GM12892 (cell line): ENCODE measurements around the gene FGA. TPM values are rescaled to one million over a fixed set of nuclear protein-coding genes. Genes with fewer than 3 reads are reported as not detected.

Source experiments
- DNase-seq: peaks from one replicate; pipeline ENCODE4 v3.0.0; 2011; ENCODE audit not compliant: insufficient read length
- FAIRE-seq: peaks from 2 replicates; lab custom pipeline; 2011; peaks lifted over from hg19 to GRCh38; lab: Jason Lieb, UNC
- POLR2A ChIP-seq: IDR thresholded peaks from 2 replicates; pipeline ENCODE4 v1.6.1; 2011; ENCODE audit warnings: low read depth, low read length, control low read depth
- POLR2AphosphoS5 ChIP-seq: IDR thresholded peaks from 2 replicates; pipeline ENCODE4 v1.6.1; 2011; ENCODE audit warnings: low read depth, low read length, control low read depth
- TAF1 ChIP-seq: IDR thresholded peaks from 2 replicates; pipeline ENCODE4 v1.6.1; 2011; ENCODE audit warnings: low read depth, mild to moderate bottlenecking, control low read depth, low read length, borderline replicate concordance
- polyA plus RNA-seq: library from polyadenylated mRNA; unstranded; fragments of >200 nt; gene quantifications from one replicate; pipeline ENCODE4 v1.2.1, GENCODE V29; 2012; ENCODE audit warnings: missing spikeins, inconsistent platforms; ENCODE audit not compliant: missing spikeins

The FGA gene
- polyA plus RNA-seq = not detected

DNA sequence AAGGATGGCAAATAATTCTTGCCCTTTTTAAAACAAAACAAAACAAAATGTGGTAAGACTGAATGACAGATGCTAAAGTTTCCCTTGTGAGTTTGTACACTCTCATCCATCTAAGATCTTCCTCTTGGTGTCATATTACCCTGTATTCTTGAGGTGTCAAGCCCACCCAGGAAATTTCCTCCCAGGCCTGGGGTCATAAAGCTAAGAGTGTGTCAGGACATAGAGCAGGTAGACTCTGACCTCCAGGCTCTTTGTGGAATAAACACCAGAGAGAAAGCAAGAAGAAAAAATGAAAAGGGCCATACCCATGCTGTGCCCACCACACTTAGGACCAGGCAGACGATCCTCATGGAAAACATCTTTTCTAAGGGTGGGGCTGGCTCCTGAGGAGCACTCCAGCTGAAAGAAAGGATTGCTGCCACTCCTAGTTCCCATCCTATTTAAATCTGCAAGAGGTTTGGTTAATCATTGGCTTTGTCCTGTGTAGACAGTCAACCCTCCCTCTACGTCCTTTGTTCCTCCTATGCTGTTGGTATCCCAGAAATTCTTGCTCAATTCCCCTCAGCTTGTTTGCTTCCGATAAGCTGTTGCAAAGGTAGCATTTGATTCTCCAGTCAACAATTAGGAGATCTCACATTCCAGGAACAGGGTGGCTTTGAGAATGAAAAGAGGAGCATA, at the start of gene FGA:
Gene FGA, minus strand, starts transcription at position 414 of the 678 bp plus-strand sequence. Its CDS starts 55 bp downstream, at position 359.
- DNase-seq (no peak), FAIRE-seq (no peak)
- TF ChIP-seq POLR2AphosphoS5 = no peak
- TF ChIP-seq TAF1 = no peak
- TF ChIP-seq POLR2A = no peak

DNA sequence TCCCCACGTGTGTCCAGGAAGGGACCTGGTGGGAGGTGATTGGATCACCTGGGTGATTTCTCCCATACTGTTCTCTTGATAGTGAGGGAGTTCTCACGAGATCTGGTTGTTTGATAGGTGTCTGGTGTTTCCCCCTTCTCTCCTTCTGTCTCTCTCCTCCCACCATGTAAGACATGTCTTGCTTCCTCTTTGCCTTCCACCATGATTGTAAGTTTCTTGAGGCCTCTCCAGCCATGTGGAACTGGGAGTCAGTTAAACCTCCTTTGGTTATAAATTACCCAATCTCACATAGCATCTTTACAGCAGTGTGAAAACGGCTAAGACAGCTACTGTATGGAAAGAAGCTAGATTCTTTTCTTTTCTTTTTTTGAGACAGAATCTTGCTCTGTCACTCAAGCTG, 43.5 kb upstream of the FGA start:
- TF ChIP-seq POLR2A = no peak
- no peak for TF ChIP-seq TAF1
- TF ChIP-seq POLR2AphosphoS5 = no peak
- no peak for DNase-seq
- FAIRE-seq = no peak

- FAIRE-seq (no peak), DNase-seq (no peak)
- TF ChIP-seq POLR2A (no peak), TAF1 (no peak), POLR2AphosphoS5 (no peak)
Observed at GRCh38 chr4:154631828-154632227, 41.3 kb upstream of the FGA start.

DNA sequence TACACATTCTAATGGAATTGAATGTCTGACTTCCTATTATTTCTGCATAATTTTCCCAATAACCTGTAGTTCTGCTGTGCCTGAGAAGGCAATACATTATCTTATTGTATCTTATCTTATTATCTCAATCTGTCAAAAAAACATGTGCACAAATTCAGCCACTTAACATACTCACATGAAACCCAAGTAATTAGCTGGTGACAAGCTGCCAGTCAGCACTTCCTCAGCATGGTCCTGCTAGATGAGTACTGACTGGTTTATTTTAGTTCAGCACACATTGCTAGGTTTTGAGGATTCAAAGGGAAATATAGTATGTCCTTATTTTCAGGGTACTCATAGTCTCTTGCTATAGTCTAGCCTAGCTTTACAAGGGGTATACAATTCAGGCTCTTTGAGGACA, 39.8 kb upstream of the FGA start:
- DNase-seq (no peak), FAIRE-seq (no peak)
- TF ChIP-seq POLR2AphosphoS5 = no peak

GRCh38 chr4:154626793-154627484, 36.4 kb upstream of the FGA start:
- FAIRE-seq (no peak), DNase-seq (peak; percentile 46)
- no peak for TF ChIP-seq POLR2AphosphoS5
- no peak for TF ChIP-seq POLR2A
- no peak for TF ChIP-seq TAF1

GRCh38 chr4:154625971-154626370, 35.4 kb upstream of the FGA start:
- TF ChIP-seq POLR2A (no peak), TAF1 (no peak), POLR2AphosphoS5 (no peak)
- FAIRE-seq (no peak), DNase-seq (no peak)

DNA sequence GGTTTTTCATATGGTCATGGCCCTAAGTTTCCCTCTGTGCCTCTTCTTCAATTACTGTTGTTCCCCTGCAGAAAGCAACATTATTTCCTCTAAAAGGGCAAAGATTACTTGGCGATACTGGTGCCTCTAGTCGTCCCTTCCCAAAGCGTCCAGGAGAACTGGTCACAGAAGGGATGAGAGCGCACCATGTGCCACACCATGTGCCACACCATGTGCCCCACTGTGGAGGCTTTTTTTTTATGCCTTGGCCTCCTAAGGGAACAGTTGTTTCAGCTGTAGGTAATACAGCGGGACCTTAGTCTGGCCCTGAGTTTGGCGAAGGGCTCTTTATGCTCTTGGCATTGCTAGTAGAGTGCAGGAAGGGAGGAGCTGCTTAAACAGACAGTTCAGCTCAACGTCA, 33.5 kb upstream of the FGA start:
- FAIRE-seq (no peak), DNase-seq (no peak)
- TF ChIP-seq POLR2A (no peak), TAF1 (no peak), POLR2AphosphoS5 (no peak)

GRCh38 chr4:154623436-154623835, 32.9 kb upstream of the FGA start:
- FAIRE-seq (no peak), DNase-seq (no peak)
- TF ChIP-seq POLR2A (no peak), POLR2AphosphoS5 (no peak), TAF1 (no peak)

GRCh38 chr4:154622598-154622997, 32.1 kb upstream of the FGA start:
- peak; percentile 44 for FAIRE-seq
- DNase-seq = no peak
- no peak for TF ChIP-seq POLR2A
- no peak for TF ChIP-seq TAF1
- no peak for TF ChIP-seq POLR2AphosphoS5

DNA sequence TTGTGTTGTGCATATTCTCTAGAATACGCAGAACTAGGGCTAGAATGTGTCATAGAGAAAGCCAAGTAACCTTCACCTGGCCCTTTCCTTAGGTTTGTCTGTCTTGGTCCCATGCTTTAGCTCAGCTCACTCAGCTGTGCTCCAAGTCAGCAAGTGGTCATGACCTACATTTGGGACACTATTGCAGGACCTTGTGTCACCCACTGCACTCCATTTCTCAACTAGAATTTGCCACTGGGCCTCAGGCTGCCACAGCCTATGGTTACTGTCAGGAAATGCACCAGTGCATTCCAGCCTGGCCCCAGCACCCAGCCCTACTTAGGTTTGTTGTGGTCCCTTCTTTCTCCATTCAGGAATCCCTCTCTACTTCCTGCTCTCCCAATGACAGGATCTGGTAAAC, 29.6 kb upstream of the FGA start:
- TF ChIP-seq POLR2A (no peak), TAF1 (no peak), POLR2AphosphoS5 (no peak)
- FAIRE-seq = no peak
- DNase-seq = no peak

DNA sequence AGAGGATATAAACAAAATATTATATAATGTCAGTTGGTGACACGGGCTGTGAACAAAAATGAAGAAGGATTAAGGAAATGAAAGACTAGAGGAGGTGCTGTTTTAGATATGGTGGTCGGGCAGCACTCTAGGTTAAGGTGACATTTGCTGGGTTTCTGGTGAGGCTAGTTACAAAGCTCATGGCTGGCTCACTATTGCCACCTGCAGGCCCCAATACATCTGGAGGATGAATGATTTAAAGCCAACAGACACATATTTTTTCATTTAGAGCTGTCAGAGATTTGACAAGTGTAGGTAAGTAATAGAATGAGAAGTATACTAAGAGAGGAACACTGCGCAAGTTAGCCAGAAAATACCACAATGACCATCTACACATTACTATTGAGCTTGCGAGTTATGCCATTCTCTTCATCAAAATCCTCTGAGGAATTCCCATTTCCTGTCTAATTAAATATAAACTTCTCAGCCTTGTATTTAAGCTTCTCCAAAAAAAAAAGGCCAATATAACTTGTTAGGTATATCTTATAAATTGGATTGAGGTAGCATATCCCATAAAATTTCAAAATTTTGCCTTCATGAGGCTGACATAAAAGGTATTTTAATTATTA, 28.3 kb upstream of the FGA start:
- FAIRE-seq = peak; percentile 24
- no peak for DNase-seq

DNA sequence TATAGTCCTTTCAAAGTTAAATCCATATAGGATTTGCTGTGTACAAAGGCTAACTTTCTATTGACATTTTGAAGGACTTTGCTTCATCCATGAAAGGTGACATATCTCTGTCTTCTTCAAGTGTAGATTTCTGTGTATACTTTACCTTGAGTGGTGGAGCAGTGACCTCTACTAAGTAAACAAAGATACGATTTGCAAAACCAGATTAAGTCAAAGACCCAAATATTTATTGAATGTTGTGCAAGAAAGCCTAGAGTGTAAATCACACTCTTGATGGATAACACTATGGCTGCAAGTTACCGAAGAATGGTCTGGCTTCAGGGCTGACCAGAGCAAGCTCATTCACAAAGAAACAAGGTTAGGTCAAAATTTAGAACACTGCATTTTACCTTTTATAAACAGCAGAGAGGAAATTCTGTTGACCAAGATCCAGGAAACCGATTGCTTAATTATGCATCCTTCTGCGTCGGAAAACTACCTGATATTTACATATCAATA, 27.3 kb upstream of the FGA start:
- DNase-seq = no peak
- FAIRE-seq = peak; percentile 9
- TF ChIP-seq TAF1 (no peak), POLR2A (no peak), POLR2AphosphoS5 (no peak)

More for the DNA sequence above, 28.3 kb upstream of the FGA start:
- no peak for TF ChIP-seq TAF1
